OCI-LY1 (cell line): ENCODE results near the gene PRUNE2.
A peak's percentile ranks its signal among the peaks of the same experiment; 100 is the strongest.

ENCODE experiments used
- H2AFZ ChIP-seq: fragments of 200-600 bp; sonication (generic), shearing (Covaris generic); 2 replicates; pipeline ENCODE4 v1.6.0; 2014; ENCODE audit warnings: antibody characterized with exemption, mild to moderate bottlenecking, low read length
- H3F3A ChIP-seq: fragments of 200-600 bp; sonication (generic), shearing (Covaris generic); 2 replicates; pipeline ENCODE4 v1.6.0; 2014; ENCODE audit warnings: mild to moderate bottlenecking, antibody characterized with exemption, low read length, moderate library complexity; ENCODE audit not compliant: insufficient read depth
- H3K27ac ChIP-seq: fragments of 200-600 bp; sonication (generic); 2 replicates; pipeline ENCODE4 v1.5.1; 2014; ENCODE audit warnings: low read length, mixed run types, mild to moderate bottlenecking, low read depth; ENCODE audit not compliant: poor library complexity, severe bottlenecking
- H3K27me3 ChIP-seq: fragments of 200-600 bp; sonication (generic); 2 replicates; pipeline ENCODE4 v1.6.0; 2014; ENCODE audit warnings: antibody characterized with exemption, mild to moderate bottlenecking, low read length, moderate library complexity; ENCODE audit not compliant: insufficient read depth
- H3K36me3 ChIP-seq: fragments of 200-600 bp; sonication (generic); 2 replicates; pipeline ENCODE4 v1.6.1; 2014; ENCODE audit warnings: mild to moderate bottlenecking, antibody characterized with exemption, low read length, moderate library complexity, mixed read lengths; ENCODE audit not compliant: insufficient read depth
- H3K4me1 ChIP-seq: fragments of 200-600 bp; sonication (generic); 2 replicates; pipeline ENCODE4 v1.5.1; 2014; ENCODE audit warnings: mild to moderate bottlenecking, low read length, moderate library complexity; ENCODE audit not compliant: insufficient read depth, severe bottlenecking
- H3K4me2 ChIP-seq: fragments of 200-600 bp; sonication (generic), shearing (Covaris generic); 2 replicates; pipeline ENCODE4 v1.6.1; 2014; ENCODE audit warnings: low read length
- H3K4me3 ChIP-seq: fragments of 200-600 bp; sonication (generic); 2 replicates; pipeline ENCODE4 v1.5.1; 2014; ENCODE audit warnings: low read length, low read depth, mild to moderate bottlenecking, mixed read lengths; ENCODE audit not compliant: poor library complexity, severe bottlenecking
- H3K79me2 ChIP-seq: fragments of 200-600 bp; shearing (Covaris generic); 2 replicates; pipeline ENCODE4 v1.6.1; 2016; ENCODE audit warnings: mixed run types, low read length, mixed read lengths; ENCODE audit not compliant: insufficient read depth
- H3K9ac ChIP-seq: fragments of 200-600 bp; sonication (generic), shearing (Covaris generic); 2 replicates; pipeline ENCODE4 v1.6.1; 2014; ENCODE audit warnings: mild to moderate bottlenecking, low read length, mixed read lengths
- H3K9me2 ChIP-seq: fragments of 200-600 bp; sonication (generic), shearing (Covaris generic); 2 replicates; pipeline ENCODE4 v1.6.1; 2014; ENCODE audit warnings: low read depth, mild to moderate bottlenecking, low read length, mixed read lengths
- H3K9me3 ChIP-seq: fragments of 200-600 bp; shearing (Covaris generic); 2 replicates; pipeline ENCODE4 v1.6.1; 2014; ENCODE audit warnings: low read length, mixed read lengths
- H4K20me1 ChIP-seq: fragments of 200-600 bp; sonication (generic), shearing (Covaris generic); 2 replicates; pipeline ENCODE4 v1.6.0; 2016; ENCODE audit warnings: mild to moderate bottlenecking, low read length; ENCODE audit not compliant: insufficient read depth
- CTCF ChIP-seq: fragments of 200-600 bp; sonication (generic), shearing (Covaris generic); IDR thresholded peaks from 2 replicates; pipeline ENCODE4 v1.5.1; 2017; ENCODE audit warnings: mild to moderate bottlenecking, antibody characterized with exemption, low read length, moderate library complexity, mixed read lengths
- EZH2 ChIP-seq: fragments of 200-600 bp; sonication (generic), shearing (Covaris generic); IDR thresholded peaks from 2 replicates; pipeline ENCODE4 v1.8.0; 2017; ENCODE audit warnings: borderline replicate concordance, mixed run types, mild to moderate bottlenecking, antibody characterized with exemption, low read length, moderate library complexity, mixed read lengths

PRUNE2 gene

GRCh38 chr9:76697081-76697480 is 208.8 kb downstream of the PRUNE2 start:
- Histone ChIP-seq H4K20me1 (no peaks in the 10 kb centered on the region), H3K4me2 (no peak overlapping the region), H3K79me2 (no peaks in the 10 kb centered on the region), H3K9ac (no peak overlapping the region), H3K4me3 (no peak overlapping the region), H3K9me3 (no peaks in the 10 kb centered on the region), H3K4me1 (peaks cover 5% of the 10 kb centered on the region), H3F3A (no peaks in the 10 kb centered on the region), H2AFZ (no peak overlapping the region), H3K36me3 (no peaks in the 10 kb centered on the region), H3K9me2 (no peaks in the 10 kb centered on the region), H3K27me3 (no peaks in the 10 kb centered on the region; the same call in 1 of the 2 replicates), H3K27ac (no peak overlapping the region)
- TF ChIP-seq CTCF: no peak
- TF ChIP-seq EZH2: no peak

DNA sequence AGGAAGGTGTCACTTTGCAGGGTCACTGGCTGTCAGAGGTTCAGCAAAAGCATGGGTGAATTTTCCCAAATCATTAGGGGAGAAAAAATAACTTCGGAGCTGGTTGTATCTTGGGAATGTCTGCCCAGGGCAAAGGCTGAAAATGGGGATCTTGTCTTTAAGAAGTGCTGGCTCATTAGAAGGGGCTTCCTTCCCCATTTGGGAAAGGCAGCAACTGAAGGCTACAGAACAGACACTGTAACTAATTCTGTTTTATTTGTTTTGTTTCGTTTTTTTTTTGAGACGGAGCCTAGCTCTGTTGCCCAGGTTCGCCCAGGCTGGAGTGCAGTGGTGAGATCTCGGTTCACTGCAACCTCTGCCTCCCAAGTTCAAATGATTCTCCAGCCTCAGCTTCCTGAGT is 212.0 kb downstream of the PRUNE2 start:
- Histone ChIP-seq H3K4me3 (no peak overlapping the region), H3K9me3 (no peaks in the 10 kb centered on the region), H3K79me2 (no peaks in the 10 kb centered on the region), H3K9me2 (no peaks in the 10 kb centered on the region), H3K4me1 (peaks cover 10% of the 10 kb centered on the region), H3K36me3 (no peaks in the 10 kb centered on the region), H3K4me2 (no peak overlapping the region), H3F3A (no peaks in the 10 kb centered on the region), H3K9ac (no peak overlapping the region), H4K20me1 (no peaks in the 10 kb centered on the region), H3K27ac (no peak overlapping the region), H2AFZ (no peak overlapping the region), H3K27me3 (no peaks in the 10 kb centered on the region; the same call in 1 of the 2 replicates)
- TF ChIP-seq EZH2: no peak
- no peak for TF ChIP-seq CTCF

DNA sequence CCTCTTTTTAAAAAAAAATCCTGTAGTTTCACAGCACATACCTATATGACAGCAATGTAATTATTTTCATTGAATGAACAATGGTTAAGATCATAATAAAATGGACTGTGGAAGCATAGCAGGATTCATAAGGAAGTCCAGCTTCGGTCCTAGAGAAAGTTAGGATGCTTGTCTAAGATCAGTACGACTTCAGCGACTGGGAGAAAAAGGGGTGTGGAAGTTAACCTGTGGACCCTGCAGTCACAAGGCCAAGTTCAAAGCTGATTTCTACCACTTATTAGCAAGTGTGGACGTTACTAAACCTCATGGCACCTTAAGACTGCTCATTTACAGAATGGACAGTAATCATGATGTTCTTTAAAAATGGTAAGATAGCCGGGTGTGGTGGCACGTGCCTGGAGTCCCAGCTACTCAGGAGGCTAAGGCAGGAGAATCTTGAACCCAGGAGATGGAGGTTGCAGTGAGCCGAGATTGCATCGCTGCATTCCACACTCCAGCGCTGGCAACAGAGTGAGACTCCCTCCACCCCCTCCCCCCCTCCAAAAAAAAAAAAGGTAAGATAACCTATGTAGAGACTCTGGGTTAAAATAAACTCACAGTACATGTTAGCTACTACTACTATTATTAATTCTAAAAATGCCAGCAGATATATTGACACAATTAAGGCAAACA is 213.3 kb downstream of the PRUNE2 start:
- peaks cover 10% of the 10 kb centered on the region for H3K4me1 ChIP-seq
- no peak for TF ChIP-seq CTCF
- no peak for TF ChIP-seq EZH2
- peak overlapping the region; percentile 60 for H3K4me2 ChIP-seq
- H3F3A ChIP-seq: no peaks in the 10 kb centered on the region
- H3K79me2 ChIP-seq: no peaks in the 10 kb centered on the region
- no peaks in the 10 kb centered on the region for H3K9me2 ChIP-seq
- H3K27ac ChIP-seq: no peak overlapping the region
- H3K36me3 ChIP-seq: no peaks in the 10 kb centered on the region
- no peaks in the 10 kb centered on the region for H3K9me3 ChIP-seq
- H3K4me3 ChIP-seq: peak overlapping the region; percentile 41
- no peak overlapping the region for H2AFZ ChIP-seq
- no peaks in the 10 kb centered on the region; the same call in 1 of the 2 replicates for H3K27me3 ChIP-seq
- H4K20me1 ChIP-seq: no peaks in the 10 kb centered on the region
- H3K9ac ChIP-seq: no peak overlapping the region
